ENCODE measurements around the gene TM2D1. TPM values are rescaled to one million over a fixed set of nuclear protein-coding genes. Genes with fewer than 3 reads are reported as not detected.

TM2D1 gene
- total RNA-seq: 10 to 100 TPM; 50.5 to 73.0 (median 65.7) TPM

GRCh38 chr1:61724813-61725694, at the start of gene TM2D1:
Gene TM2D1 (minus strand): TSS chr1:61725141. CDS start chr1:61725120, 21 bp downstream.
- Histone ChIP-seq H3K9me3 (no peaks in the 10 kb centered on the region), H3K4me3 (peak within 1 kb of the TSS; percentile 76 to 81), H3K4me1 (peaks cover 0 to 40% (median 7%) of the 10 kb centered on the region in 3 donors), H3K36me3 (peaks cover 0 to 10% of the 10 kb centered on the region in 2 donors), H3K27ac (peak within 1 kb of the TSS; percentile 70 to 90 (median 90)), H3K27me3 (no peaks in the 10 kb centered on the region)
- WGBS, 2 donors (ENCODE audit: low coverage in 1 of 2): 0% methylated on average over 18 to 24 of the region's 45 CpGs
- ATAC-seq: peak; percentile 97
- TF ChIP-seq POLR2A (IDR thresholded peaks at IDR 0.05) (peak; percentile 82 to 88), POLR2AphosphoS5 (IDR thresholded peaks at IDR 0.05) (peak; percentile 88), EP300 (IDR thresholded peaks at IDR 0.05) (no peak)

DNA sequence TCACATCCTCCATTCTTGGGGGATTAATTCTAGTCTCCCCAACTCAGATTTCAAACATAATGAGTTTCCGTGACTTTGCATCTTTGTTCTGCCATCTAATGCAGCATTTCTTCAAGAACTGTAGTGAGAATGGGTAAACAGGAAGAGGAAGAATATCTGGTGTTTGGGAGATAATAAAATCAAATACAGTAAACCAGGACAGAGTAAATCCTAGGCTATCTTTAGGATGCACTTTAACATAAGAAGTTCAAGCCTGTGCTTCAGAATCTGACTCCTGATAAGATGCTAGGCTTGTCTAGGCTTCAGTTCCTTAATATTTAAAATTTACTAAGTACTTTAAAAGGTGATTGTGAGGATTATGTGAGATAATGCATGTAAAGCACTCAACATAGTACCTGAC, 45.2 kb upstream of the TM2D1 start:
- no peak overlapping the region for H3K4me3 ChIP-seq
- ATAC-seq: no peak
- no peak for TF ChIP-seq POLR2AphosphoS5 (IDR thresholded peaks at IDR 0.05)
- TF ChIP-seq EP300 (IDR thresholded peaks at IDR 0.05): no peak
- no peak for TF ChIP-seq POLR2A (IDR thresholded peaks at IDR 0.05)
- TF ChIP-seq, protein P1, sequence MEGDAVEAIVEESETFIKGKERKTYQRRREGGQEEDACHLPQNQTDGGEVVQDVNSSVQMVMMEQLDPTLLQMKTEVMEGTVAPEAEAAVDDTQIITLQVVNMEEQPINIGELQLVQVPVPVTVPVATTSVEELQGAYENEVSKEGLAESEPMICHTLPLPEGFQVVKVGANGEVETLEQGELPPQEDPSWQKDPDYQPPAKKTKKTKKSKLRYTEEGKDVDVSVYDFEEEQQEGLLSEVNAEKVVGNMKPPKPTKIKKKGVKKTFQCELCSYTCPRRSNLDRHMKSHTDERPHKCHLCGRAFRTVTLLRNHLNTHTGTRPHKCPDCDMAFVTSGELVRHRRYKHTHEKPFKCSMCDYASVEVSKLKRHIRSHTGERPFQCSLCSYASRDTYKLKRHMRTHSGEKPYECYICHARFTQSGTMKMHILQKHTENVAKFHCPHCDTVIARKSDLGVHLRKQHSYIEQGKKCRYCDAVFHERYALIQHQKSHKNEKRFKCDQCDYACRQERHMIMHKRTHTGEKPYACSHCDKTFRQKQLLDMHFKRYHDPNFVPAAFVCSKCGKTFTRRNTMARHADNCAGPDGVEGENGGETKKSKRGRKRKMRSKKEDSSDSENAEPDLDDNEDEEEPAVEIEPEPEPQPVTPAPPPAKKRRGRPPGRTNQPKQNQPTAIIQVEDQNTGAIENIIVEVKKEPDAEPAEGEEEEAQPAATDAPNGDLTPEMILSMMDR (IDR thresholded peaks at IDR 0.05): no peak
- no peaks in the 10 kb centered on the region for H3K9me3 ChIP-seq
- no peaks in the 10 kb centered on the region for H3K27me3 ChIP-seq
- peaks cover 0 to 56% of the 10 kb centered on the region in 2 donors for H3K36me3 ChIP-seq
- no peaks in the 10 kb centered on the region for H3K4me1 ChIP-seq
- no peak overlapping the region for H3K27ac ChIP-seq
- WGBS, 2 donors (ENCODE audit: low coverage in 1 of 2): 93 to 100% methylated on average over 1 of the region's 1 CpG

GRCh38 chr1:61757950-61758349, 33.0 kb upstream of the TM2D1 start:
- Histone ChIP-seq H3K36me3 (peaks cover 0 to 3% of the 10 kb centered on the region in 2 donors), H3K4me1 (no peaks in the 10 kb centered on the region), H3K9me3 (no peaks in the 10 kb centered on the region), H3K4me3 (no peak overlapping the region), H3K27me3 (no peaks in the 10 kb centered on the region), H3K27ac (no peak overlapping the region)
- ATAC-seq: peak; percentile 62
- WGBS, 2 donors (ENCODE audit: low coverage in 1 of 2): 67 to 88% methylated on average over 1 to 2 of the region's 2 CpGs
- TF ChIP-seq EP300 (IDR thresholded peaks at IDR 0.05) (no peak), POLR2A (IDR thresholded peaks at IDR 0.05) (no peak), POLR2AphosphoS5 (IDR thresholded peaks at IDR 0.05) (no peak)
- TF ChIP-seq, protein P1 (IDR thresholded peaks at IDR 0.05): no peak

DNA sequence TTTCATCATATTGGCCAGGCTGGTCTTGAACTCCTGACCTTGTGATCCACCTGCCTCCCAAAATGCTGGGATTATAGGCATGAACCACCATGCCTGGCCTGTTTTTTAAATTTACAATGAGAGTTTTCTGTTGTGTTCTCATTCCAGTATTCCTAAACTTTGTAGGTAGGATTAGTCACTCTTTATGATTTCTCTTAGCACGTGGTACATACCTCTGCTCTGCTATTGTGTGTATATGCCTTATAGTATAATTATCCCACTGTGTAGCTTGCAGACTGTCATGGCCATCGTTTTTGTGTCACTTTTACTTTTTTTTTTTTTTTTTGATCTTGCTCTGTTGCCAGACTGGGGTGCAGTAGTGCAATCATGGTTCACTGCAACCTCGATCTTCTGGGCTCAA, 31.8 kb upstream of the TM2D1 start:
- Histone ChIP-seq H3K36me3 (no peaks in the 10 kb centered on the region), H3K4me3 (no peak overlapping the region), H3K27me3 (no peaks in the 10 kb centered on the region), H3K4me1 (no peaks in the 10 kb centered on the region), H3K27ac (no peak overlapping the region), H3K9me3 (no peaks in the 10 kb centered on the region)
- WGBS, 2 donors (ENCODE audit: low coverage in 1 of 2): 58 to 83% methylated on average over 2 of the region's 3 CpGs
- TF ChIP-seq EP300 (IDR thresholded peaks at IDR 0.05): no peak
- TF ChIP-seq POLR2A (IDR thresholded peaks at IDR 0.05): no peak
- TF ChIP-seq POLR2AphosphoS5 (IDR thresholded peaks at IDR 0.05): no peak
- TF ChIP-seq, protein P1 (IDR thresholded peaks at IDR 0.05): no peak
- no peak for ATAC-seq

GRCh38 chr1:61754545-61754944, 29.6 kb upstream of the TM2D1 start:
- no peaks in the 10 kb centered on the region for H3K9me3 ChIP-seq
- TF ChIP-seq EP300 (IDR thresholded peaks at IDR 0.05) (no peak), POLR2A (IDR thresholded peaks at IDR 0.05) (no peak), POLR2AphosphoS5 (IDR thresholded peaks at IDR 0.05) (no peak)
- TF ChIP-seq, protein P1 (IDR thresholded peaks at IDR 0.05): no peak
- 88 to 100% methylated on average over 3 to 4 of the region's 4 CpGs for WGBS, 2 donors (ENCODE audit: low coverage in 1 of 2)
- no peaks in the 10 kb centered on the region for H3K27me3 ChIP-seq
- H3K27ac ChIP-seq: no peak overlapping the region
- H3K4me1 ChIP-seq: no peaks in the 10 kb centered on the region
- ATAC-seq: no peak
- H3K36me3 ChIP-seq: no peaks in the 10 kb centered on the region
- no peak overlapping the region for H3K4me3 ChIP-seq
